WERI-Rb-1 (cell line): ENCODE results near the gene SLC35F4.

ENCODE experiments used
- DNase-seq: peaks from one replicate; pipeline ENCODE4 v3.0.0-alpha.2; 2020
- H3K27ac ChIP-seq: fragments of 250-450 bp; sonication (Bioruptor Pico); 2 replicates; pipeline ENCODE4 v1.5.1; 2020; ENCODE audit warnings: mild to moderate bottlenecking, moderate library complexity
- H3K27me3 ChIP-seq: fragments of 250-450 bp; sonication (Bioruptor Pico); 2 replicates; pipeline ENCODE4 v1.5.1; 2021; ENCODE audit warnings: mild to moderate bottlenecking, low read depth, moderate library complexity; ENCODE audit not compliant: insufficient read depth, severe bottlenecking
- H3K36me3 ChIP-seq: fragments of 250-450 bp; sonication (Bioruptor Pico); 2 replicates; pipeline ENCODE4 v1.5.1; 2020; ENCODE audit warnings: mild to moderate bottlenecking, moderate library complexity
- H3K4me3 ChIP-seq: 2 replicates; pipeline ENCODE4 v1.5.1; 2011; ENCODE audit warnings: low read depth, mild to moderate bottlenecking, control low read depth, low read length
- H3K9me3 ChIP-seq: fragments of 250-450 bp; sonication (Bioruptor Pico); 2 replicates; pipeline ENCODE4 v1.5.1; 2021; ENCODE audit warnings: mild to moderate bottlenecking, moderate library complexity; ENCODE audit not compliant: severe bottlenecking
- TF ChIP-seq, protein P1 (sequence below): IDR thresholded peaks from 2 replicates; pipeline ENCODE4 v1.5.1; 2011; ENCODE audit warnings: low read depth, mild to moderate bottlenecking, control low read depth, inconsistent platforms, low read length

Gene SLC35F4

DNA sequence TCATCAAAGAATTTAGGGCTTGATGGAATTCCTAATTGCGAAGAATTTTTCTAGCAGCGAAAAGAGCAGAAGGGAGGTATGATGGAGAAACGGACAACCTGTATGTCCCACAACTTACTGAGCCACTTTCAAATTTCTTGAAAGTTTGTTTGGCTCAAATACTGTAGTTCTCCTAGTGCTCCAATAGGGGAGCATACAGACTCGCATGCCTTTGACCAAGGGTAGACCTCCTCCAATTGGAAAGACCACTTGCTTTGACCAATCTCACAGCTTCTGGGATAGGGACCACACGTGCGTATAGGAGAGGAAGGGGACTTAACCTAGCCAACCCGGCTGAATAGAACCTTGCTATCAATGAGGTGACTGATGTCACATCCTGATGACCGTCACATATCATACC, 28.6 kb downstream of the SLC35F4 start:
- H3K27me3 ChIP-seq = no peaks in the 10 kb centered on the region
- H3K9me3 ChIP-seq = no peaks in the 10 kb centered on the region
- no peak for DNase-seq
- TF ChIP-seq, protein P1, sequence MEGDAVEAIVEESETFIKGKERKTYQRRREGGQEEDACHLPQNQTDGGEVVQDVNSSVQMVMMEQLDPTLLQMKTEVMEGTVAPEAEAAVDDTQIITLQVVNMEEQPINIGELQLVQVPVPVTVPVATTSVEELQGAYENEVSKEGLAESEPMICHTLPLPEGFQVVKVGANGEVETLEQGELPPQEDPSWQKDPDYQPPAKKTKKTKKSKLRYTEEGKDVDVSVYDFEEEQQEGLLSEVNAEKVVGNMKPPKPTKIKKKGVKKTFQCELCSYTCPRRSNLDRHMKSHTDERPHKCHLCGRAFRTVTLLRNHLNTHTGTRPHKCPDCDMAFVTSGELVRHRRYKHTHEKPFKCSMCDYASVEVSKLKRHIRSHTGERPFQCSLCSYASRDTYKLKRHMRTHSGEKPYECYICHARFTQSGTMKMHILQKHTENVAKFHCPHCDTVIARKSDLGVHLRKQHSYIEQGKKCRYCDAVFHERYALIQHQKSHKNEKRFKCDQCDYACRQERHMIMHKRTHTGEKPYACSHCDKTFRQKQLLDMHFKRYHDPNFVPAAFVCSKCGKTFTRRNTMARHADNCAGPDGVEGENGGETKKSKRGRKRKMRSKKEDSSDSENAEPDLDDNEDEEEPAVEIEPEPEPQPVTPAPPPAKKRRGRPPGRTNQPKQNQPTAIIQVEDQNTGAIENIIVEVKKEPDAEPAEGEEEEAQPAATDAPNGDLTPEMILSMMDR = 0 out of 2 replicates have a peak, but pooled peaks have one; percentile 2
- no peaks in the 10 kb centered on the region for H3K36me3 ChIP-seq
- H3K4me3 ChIP-seq = no peak overlapping the region
- H3K27ac ChIP-seq = no peak overlapping the region

DNA sequence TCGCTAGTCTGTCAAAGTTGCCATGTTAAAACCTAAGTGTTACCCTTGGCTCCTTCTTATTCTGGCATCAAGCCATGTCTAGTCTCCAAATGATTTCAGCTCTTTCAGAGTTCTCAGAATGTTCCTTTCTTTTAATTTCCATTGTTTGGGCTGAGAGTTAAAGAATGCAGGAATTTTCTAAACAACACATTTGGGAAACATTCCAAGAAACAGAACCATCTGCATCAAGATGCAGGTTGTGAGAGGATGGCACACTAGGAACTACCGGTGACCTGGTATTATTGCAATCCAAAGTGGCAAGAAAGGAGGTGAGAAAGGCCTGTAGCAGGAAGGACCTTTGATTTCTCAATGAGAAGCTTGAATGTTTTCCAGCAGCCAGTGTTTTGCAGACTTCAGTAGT, 30.1 kb downstream of the SLC35F4 start:
- no peaks in the 10 kb centered on the region for H3K36me3 ChIP-seq
- DNase-seq = no peak
- H3K27me3 ChIP-seq = no peaks in the 10 kb centered on the region
- TF ChIP-seq, protein P1 = no peak
- H3K27ac ChIP-seq = no peak overlapping the region
- no peaks in the 10 kb centered on the region for H3K9me3 ChIP-seq
- H3K4me3 ChIP-seq = no peak overlapping the region

DNA sequence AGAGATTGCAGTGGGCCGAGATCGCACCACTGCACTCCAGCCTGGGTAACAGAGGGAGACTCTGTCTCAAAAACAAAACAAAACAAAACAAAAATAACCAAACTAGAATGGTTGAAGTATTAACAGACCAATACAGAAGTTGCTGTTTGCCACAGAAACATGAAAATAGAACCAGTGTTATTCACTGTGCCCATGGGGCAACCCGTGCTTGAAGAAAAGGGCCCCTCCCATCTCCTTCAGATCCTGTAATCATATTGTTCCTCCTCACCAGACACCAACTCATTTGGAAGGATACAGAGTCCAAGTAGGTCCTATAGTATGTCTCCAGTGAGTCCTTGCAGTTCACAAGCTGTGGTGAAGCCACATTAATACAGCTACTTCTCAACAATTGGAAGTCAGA, 30.9 kb downstream of the SLC35F4 start:
- H3K9me3 ChIP-seq = no peaks in the 10 kb centered on the region
- no peak overlapping the region for H3K4me3 ChIP-seq
- no peaks in the 10 kb centered on the region for H3K27me3 ChIP-seq
- TF ChIP-seq, protein P1 = no peak
- H3K27ac ChIP-seq = no peak overlapping the region
- no peak for DNase-seq
- H3K36me3 ChIP-seq = no peaks in the 10 kb centered on the region

DNA sequence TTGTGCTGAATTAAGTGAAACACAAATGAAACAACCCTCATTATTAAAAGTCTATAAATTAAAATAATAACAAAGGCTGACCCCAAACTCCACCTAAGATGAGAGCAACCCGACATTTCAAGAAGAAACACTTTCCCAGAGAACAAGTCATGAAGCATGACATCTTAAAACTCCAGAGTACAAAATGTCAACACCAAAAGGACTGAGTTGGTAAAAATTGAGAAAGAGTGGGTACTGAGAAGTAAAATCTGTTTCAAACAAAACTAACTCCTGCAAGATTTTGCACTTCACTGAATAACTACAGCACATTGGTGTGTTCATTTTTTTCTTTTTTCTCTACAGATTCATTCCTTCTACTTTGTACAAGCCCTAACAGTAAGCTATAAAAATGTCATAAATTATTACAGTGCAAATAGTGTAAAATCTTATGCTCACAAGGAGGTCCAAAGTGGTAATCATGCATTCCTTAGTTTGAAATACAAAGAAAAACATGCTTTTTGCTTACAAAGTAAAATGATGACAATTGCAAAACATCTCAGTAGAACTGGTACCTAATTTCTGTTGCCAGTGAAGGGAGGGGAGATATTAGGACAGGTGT, 31.8 kb downstream of the SLC35F4 start:
- TF ChIP-seq, protein P1 = no peak
- no peaks in the 10 kb centered on the region for H3K27me3 ChIP-seq
- no peak for DNase-seq
- H3K27ac ChIP-seq = no peak overlapping the region
- no peak overlapping the region for H3K4me3 ChIP-seq
- H3K36me3 ChIP-seq = no peaks in the 10 kb centered on the region
- no peaks in the 10 kb centered on the region for H3K9me3 ChIP-seq

DNA sequence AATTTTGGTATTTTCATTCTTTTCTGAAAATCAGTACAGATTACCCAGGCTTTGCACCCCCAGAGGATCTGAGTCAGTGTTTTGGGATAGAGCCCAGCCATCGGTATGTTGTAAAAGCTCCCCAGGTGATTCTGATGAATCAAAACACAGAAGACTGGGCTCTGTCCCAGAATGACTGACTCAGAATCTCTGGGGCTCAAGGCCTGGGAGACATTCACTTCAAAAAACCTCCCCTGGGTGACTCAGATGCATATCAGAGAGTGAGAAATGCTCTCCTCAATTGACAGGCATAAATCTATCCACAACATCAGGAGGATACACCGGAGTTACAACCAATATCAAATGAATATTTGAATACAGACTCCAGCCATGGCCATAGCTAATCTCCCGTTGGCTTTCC, 32.6 kb downstream of the SLC35F4 start:
- Histone ChIP-seq H3K36me3 (no peaks in the 10 kb centered on the region), H3K27me3 (no peaks in the 10 kb centered on the region), H3K9me3 (no peaks in the 10 kb centered on the region), H3K27ac (no peak overlapping the region), H3K4me3 (no peak overlapping the region)
- TF ChIP-seq, protein P1 = no peak
- no peak for DNase-seq

DNA sequence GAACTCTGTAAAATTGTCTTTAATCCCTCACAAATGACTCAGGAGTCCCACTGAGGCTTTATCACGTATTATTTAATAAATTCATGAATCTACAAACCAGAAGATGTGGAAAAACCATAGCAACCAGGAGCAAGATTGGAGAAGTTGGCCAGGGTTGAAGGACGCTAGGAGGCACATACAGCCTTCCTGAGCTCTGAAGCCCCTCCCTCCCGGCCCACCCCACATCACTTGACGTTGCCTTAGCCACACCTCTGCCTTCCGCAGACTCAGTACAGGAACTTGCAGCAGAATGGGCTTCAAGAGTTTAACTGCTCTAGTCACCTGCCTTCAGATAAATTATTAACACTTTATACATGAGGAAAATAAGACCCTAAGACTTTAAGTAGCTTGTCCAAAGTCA, 33.9 kb downstream of the SLC35F4 start:
- H3K27me3 ChIP-seq = no peaks in the 10 kb centered on the region
- no peak for DNase-seq
- H3K4me3 ChIP-seq = no peak overlapping the region
- TF ChIP-seq, protein P1 = no peak
- no peaks in the 10 kb centered on the region for H3K9me3 ChIP-seq
- H3K36me3 ChIP-seq = no peaks in the 10 kb centered on the region
- H3K27ac ChIP-seq = no peak overlapping the region
